ENCODE data around the gene TUSC7.

DNA sequence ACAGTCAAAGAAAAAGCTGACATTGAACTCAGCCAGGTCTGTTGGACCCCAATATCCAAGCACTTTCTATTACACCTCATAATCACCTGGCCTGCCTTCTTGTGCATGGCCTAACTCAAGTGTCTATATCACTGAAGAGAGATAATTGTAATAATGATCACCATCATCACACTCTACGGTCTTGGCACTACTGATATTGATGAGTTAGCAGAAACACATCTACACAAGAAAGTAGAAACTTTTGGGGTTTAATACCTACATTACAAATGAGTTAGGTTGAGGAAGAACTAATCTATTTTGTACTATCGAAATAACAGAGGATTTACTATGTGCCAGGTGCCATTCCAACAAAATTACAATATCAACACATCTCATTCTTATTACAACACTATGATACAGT, 30.7 kb downstream of the TUSC7 start:
- TF ChIP-seq POLR2AphosphoS5 (IDR thresholded peaks at IDR 0.05; ENCODE audit: borderline replicate concordance, low read depth, low read length) (no peak), EZH2 (IDR thresholded peaks at IDR 0.05) (no peak)
